Mammary epithelial cell (primary cell): ENCODE results near the gene PRR20G.

Experiments
- CTCF ChIP-seq, 2 donors: IDR thresholded peaks in 1 of 2; conservative IDR thresholded peaks in 1 of 2; 2 replicates each; pipeline ENCODE4 v1.5.1; 2011 to 2012; ENCODE audit warnings: inconsistent platforms in 2 of 2, low read length in 2 of 2, mild to moderate bottlenecking in 2 of 2, control low read depth in 1 of 2, low read depth in 1 of 2; ENCODE audit not compliant: insufficient read depth in 1 of 2; ENCODE audit errors: extremely low read depth in 1 of 2
- EZH2 ChIP-seq: IDR thresholded peaks from 2 replicates; pipeline ENCODE4 v1.6.1; 2012; ENCODE audit warnings: low read length, inconsistent platforms, borderline replicate concordance

- TF ChIP-seq CTCF (conservative IDR thresholded peaks at IDR 0.05 in 1 of 2, IDR thresholded peaks at IDR 0.05 in 1 of 2; ENCODE audit: extremely low read depth in 1 of 2, insufficient read depth in 1 of 2, low read depth in 1 of 2, low read length in 2 of 2) (no peak), EZH2 (no peak)
These were observed 41.9 kb upstream of the PRR20G start for GRCh38 chr3:127329631-127330285.
